Naive thymus-derived CD4-positive, alpha-beta T cell (primary cell): ENCODE results near the gene CAPN5. TPM values are rescaled to one million over a fixed set of nuclear protein-coding genes. Genes with fewer than 3 reads are reported as not detected.

Experiments
- ATAC-seq: fragments of 150-1000 bp; cut with Tn5 transposase; 2 replicates; pipeline ENCODE4 v1.10.0; 2021; ENCODE audit warnings: mild to moderate bottlenecking, moderate library complexity
- CTCF ChIA-PET: fragments of 350-600 bp; sonication (Branson Sonifier 250); formaldehyde crosslinking; loops from one replicate; lab custom pipeline; 2021; ENCODE audit warnings: antibody characterized with exemption; lab: Charles Lee
- POLR2A ChIA-PET: fragments of 350-600 bp; sonication (Branson Sonifier 250); formaldehyde crosslinking; loops from one replicate; lab custom pipeline; 2021; ENCODE audit warnings: antibody characterized with exemption, inconsistent platforms; lab: Charles Lee
- DNase-seq, 9 donors: peaks; one replicate each; pipeline versions ENCODE4 v3.0.0 to v3.0.0-alpha.2; 2020 to 2022; ENCODE audit warnings: mixed read lengths in 1 of 9
- H3K27ac ChIP-seq: one replicate; pipeline ENCODE4 v1.7.0; 2013; ENCODE audit warnings: mild to moderate bottlenecking, low read depth, low read length, moderate library complexity
- H3K27me3 ChIP-seq, 2 donors: one replicate each; pipeline ENCODE4 v1.7.0; 2013; ENCODE audit warnings: low read length in 2 of 2, mild to moderate bottlenecking in 2 of 2, moderate library complexity in 2 of 2; ENCODE audit not compliant: control insufficient read depth in 2 of 2, insufficient read depth in 2 of 2
- H3K36me3 ChIP-seq, 3 experiments: 1 replicate in 2 of 3; 2 replicates in 1 of 3; pipeline ENCODE4 v1.7.0; 2013; ENCODE audit warnings: low read length in 3 of 3, mild to moderate bottlenecking in 3 of 3, moderate library complexity in 1 of 3; ENCODE audit not compliant: insufficient read depth in 3 of 3, control insufficient read depth in 2 of 3
- H3K4me1 ChIP-seq, 2 donors: one replicate each; pipeline ENCODE4 v1.7.0; 2013; ENCODE audit warnings: low read length in 2 of 2, mild to moderate bottlenecking in 2 of 2, moderate library complexity in 1 of 2; ENCODE audit not compliant: control insufficient read depth in 2 of 2, insufficient read depth in 2 of 2
- H3K4me3 ChIP-seq: 2 replicates; pipeline ENCODE4 v1.7.0; 2013; ENCODE audit warnings: mild to moderate bottlenecking, low read length
- H3K9me3 ChIP-seq, 3 experiments: 1 replicate in 2 of 3; 2 replicates in 1 of 3; pipeline ENCODE4 v1.7.0; 2013; ENCODE audit warnings: low read length in 3 of 3; ENCODE audit not compliant: control insufficient read depth in 2 of 3
- H3K27ac Mint-ChIP-seq, 9 donors: one replicate each; pipeline ENCODE4 v1.8.0; 2020 to 2022; ENCODE audit warnings: mixed read lengths in 9 of 9, mild to moderate bottlenecking in 8 of 9, moderate library complexity in 5 of 9, inconsistent platforms in 2 of 9
- H3K27me3 Mint-ChIP-seq, 5 donors: one replicate each; pipeline ENCODE4 v1.8.0; 2021 to 2022; ENCODE audit warnings: mixed read lengths in 5 of 5, mild to moderate bottlenecking in 1 of 5
- H3K36me3 Mint-ChIP-seq, 5 donors: one replicate each; pipeline ENCODE4 v1.8.0; 2020 to 2022; ENCODE audit warnings: mixed read lengths in 5 of 5, mild to moderate bottlenecking in 3 of 5, inconsistent platforms in 1 of 5
- H3K4me1 Mint-ChIP-seq, 7 donors: one replicate each; pipeline ENCODE4 v1.8.0; 2020 to 2022; ENCODE audit warnings: mixed read lengths in 7 of 7, mild to moderate bottlenecking in 3 of 7, inconsistent platforms in 1 of 7
- H3K4me3 Mint-ChIP-seq, 10 donors: one replicate each; pipeline ENCODE4 v1.8.0; 2020 to 2022; ENCODE audit warnings: mild to moderate bottlenecking in 10 of 10, mixed read lengths in 10 of 10, moderate library complexity in 6 of 10, inconsistent platforms in 2 of 10
- H3K9me3 Mint-ChIP-seq, 11 donors: one replicate each; pipeline ENCODE4 v1.8.0; 2020 to 2022; ENCODE audit warnings: mixed read lengths in 11 of 11, mild to moderate bottlenecking in 4 of 11, inconsistent platforms in 1 of 11, moderate library complexity in 1 of 11
- intact Hi-C, 2 donors: fragments of 100-400 bp; cut with micrococcal nuclease; formaldehyde crosslinking; loops; one replicate each; pipeline ENCODE4 v1.15.1; 2023
- polyA plus RNA-seq, 2 donors: library from polyadenylated mRNA; unstranded; fragments of 300-500 nt; fragmentation: Illumina TruSeq; gene quantifications; one replicate each; pipeline ENCODE4 v1.2.3, GENCODE V29; 2021
- total RNA-seq, 6 experiments: library from RNA in 5 of 6; stranded (reverse) in 5 of 6; gene quantifications; 1 replicate in 5 of 6; 2 replicates in 1 of 6; pipeline ENCODE4 v1.2.3 and lab custom pipeline; 2021 to 2026

CAPN5 gene
- total and polyA plus RNA-seq, 7 experiments from 2014 or later, result 0.94 to 5.8 (median 5.6) TPM

DNA sequence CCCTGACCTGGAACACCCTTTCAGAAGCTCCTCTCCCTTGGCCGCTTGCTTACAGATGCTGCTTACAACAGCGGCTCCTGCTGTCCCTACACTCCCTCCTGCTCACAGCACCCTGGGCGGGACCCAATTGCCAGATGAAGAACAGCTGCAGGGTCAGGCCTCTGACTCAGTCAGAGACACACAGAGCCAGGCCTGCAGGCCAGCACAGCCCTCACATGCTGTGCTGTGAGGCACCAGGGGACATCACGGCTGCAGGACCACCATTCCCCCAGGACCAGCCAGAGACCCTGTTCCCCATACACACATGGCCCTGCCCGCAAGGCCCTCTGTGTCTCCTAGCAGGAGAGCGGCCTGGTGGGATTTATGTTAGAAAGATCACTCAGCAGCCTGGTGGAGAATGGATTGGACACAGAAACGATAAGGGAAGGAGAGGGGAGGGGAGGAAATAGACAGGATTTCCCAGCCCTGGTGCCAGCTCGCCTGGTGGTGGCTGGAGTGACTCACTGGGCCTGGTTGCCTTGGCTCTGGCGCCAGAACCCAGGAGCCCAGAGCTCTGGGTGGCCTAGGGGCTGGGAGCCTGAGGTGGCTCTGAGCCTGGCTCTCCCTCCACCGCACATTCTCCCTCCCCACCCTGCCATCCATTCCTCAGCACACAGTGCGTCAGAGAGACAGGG, 6.7 kb downstream of the CAPN5 start:
- Histone ChIP-seq H3K4me1 (peaks cover 0 to 16% of the 10 kb centered on the region in 2 donors), H3K36me3 (no peaks in the 10 kb centered on the region), H3K4me3 (no peak overlapping the region), H3K27me3 (no peaks in the 10 kb centered on the region), H3K9me3 (no peaks in the 10 kb centered on the region), H3K27ac (no peak overlapping the region)
- ChIA-PET CTCF (interaction anchor here (1.1 kb wide), 1 partner anchor 18 kb away, joined by 4 read pairs; no protein-coding TSS in a partner anchor), POLR2A (interaction anchor here (1.2 to 1.3 kb wide), 2 partner anchors 9 kb away, joined by 3 read pairs; no protein-coding TSS in a partner anchor)
- peaks cover 0 to 20% (median 0%) of the 10 kb centered on the region in 5 donors for H3K27me3 Mint-ChIP-seq
- intact Hi-C loops, result no loop called here
- H3K9me3 Mint-ChIP-seq, result peaks cover 0 to 4% (median 0%) of the 10 kb centered on the region in 11 donors
- no peak for DNase-seq
- H3K4me3 Mint-ChIP-seq, result no peak overlapping the region
- peak overlapping the region in 1 of 9 donors; percentile 33 for H3K27ac Mint-ChIP-seq
- H3K4me1 Mint-ChIP-seq, result peaks cover 12 to 36% (median 20%) of the 10 kb centered on the region in 7 donors
- H3K36me3 Mint-ChIP-seq, result peaks cover 0 to 4% (median 0%) of the 10 kb centered on the region in 5 donors
- peak; percentile 39 for ATAC-seq

DNA sequence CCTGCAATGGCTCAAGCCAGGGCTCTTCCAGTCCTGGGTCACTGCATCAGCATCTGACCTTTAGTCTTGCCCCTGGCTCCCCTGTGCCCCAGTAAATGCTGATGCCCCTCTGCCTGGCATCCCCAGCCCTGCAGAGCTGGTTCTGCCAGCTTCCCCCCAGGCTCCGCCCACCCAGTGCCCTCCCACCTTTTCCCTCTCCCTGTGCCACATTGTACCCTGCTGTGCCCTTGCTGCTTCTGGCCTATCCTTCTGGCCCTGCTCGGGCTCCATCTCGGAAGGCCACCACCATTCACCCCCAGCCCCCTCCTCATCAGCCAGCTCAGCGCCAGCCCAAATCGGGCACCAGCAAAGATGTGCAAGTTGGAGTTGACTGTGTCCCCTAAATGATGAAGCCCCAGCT, 7.4 kb downstream of the CAPN5 start:
- Histone ChIP-seq H3K9me3 (no peaks in the 10 kb centered on the region), H3K27ac (no peak overlapping the region), H3K4me3 (no peak overlapping the region), H3K4me1 (peaks cover 0 to 16% of the 10 kb centered on the region in 2 donors), H3K27me3 (no peaks in the 10 kb centered on the region), H3K36me3 (no peaks in the 10 kb centered on the region)
- DNase-seq, result no peak
- Mint-ChIP-seq H3K4me1 (peaks cover 11 to 31% (median 15%) of the 10 kb centered on the region in 7 donors), H3K4me3 (no peak overlapping the region), H3K27ac (no peak overlapping the region), H3K27me3 (peaks cover 0 to 20% (median 0%) of the 10 kb centered on the region in 5 donors), H3K36me3 (peaks cover 0 to 7% (median 0%) of the 10 kb centered on the region in 5 donors), H3K9me3 (peaks cover 0 to 12% (median 1%) of the 10 kb centered on the region in 11 donors)
- CTCF ChIA-PET, result interaction anchor here (1.1 kb wide), 1 partner anchor 17 kb away, joined by 4 read pairs; no protein-coding TSS in a partner anchor
- intact Hi-C loops, result no loop called here
- no peak for ATAC-seq
- POLR2A ChIA-PET, result interaction anchor here (1.2 kb wide), 1 partner anchor 9 kb away, joined by 3 read pairs; no protein-coding TSS in a partner anchor

DNA sequence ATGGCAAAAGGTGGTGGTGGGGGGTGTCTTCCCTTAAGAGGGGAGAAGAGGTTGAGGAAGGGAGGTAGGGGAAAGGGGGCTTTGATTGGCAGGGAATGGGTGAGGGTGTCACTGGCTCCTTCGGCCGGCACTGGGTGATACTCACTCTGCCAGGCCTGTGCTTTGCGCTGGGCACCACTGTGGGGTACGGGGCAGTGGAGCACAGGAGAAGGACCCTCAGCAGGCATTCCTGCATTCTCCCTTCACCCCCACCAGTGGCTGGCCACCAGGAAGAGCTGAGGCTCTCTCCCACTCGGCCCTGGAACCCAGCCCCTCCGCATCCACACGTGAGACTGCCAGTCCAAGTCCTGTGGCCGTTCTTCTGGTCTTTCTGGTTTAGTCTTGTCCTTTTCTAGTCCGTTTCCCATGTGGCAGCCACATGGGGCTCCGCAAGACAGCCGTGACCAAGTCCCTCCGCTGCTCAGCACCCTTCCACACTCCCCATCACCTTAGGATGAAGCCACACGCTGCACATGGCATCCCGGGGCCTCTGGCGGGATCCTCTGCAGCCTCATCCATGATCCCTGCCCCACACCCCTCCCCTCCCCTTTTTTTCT, 8.0 kb downstream of the CAPN5 start:
- CTCF ChIA-PET, result interaction anchor here (1.1 kb wide), 1 partner anchor 16 kb away, joined by 4 read pairs; no protein-coding TSS in a partner anchor
- Mint-ChIP-seq H3K27me3 (peaks cover 0 to 18% (median 0%) of the 10 kb centered on the region in 5 donors), H3K27ac (peak overlapping the region in 1 of 9 donors; percentile 62), H3K4me1 (peaks cover 10 to 34% (median 15%) of the 10 kb centered on the region in 7 donors), H3K9me3 (peaks cover 0 to 13% (median 1%) of the 10 kb centered on the region in 11 donors), H3K36me3 (peaks cover 0 to 9% (median 0%) of the 10 kb centered on the region in 5 donors), H3K4me3 (no peak overlapping the region)
- intact Hi-C loops, result no loop called here
- H3K27me3 ChIP-seq, result no peaks in the 10 kb centered on the region
- DNase-seq, result no peak
- no peak for ATAC-seq
- peaks cover 0 to 16% of the 10 kb centered on the region in 2 donors for H3K4me1 ChIP-seq
- no peaks in the 10 kb centered on the region for H3K36me3 ChIP-seq
- H3K9me3 ChIP-seq, result no peaks in the 10 kb centered on the region
- no peak overlapping the region for H3K4me3 ChIP-seq
- H3K27ac ChIP-seq, result no peak overlapping the region
- POLR2A ChIA-PET, result no interaction called here

DNA sequence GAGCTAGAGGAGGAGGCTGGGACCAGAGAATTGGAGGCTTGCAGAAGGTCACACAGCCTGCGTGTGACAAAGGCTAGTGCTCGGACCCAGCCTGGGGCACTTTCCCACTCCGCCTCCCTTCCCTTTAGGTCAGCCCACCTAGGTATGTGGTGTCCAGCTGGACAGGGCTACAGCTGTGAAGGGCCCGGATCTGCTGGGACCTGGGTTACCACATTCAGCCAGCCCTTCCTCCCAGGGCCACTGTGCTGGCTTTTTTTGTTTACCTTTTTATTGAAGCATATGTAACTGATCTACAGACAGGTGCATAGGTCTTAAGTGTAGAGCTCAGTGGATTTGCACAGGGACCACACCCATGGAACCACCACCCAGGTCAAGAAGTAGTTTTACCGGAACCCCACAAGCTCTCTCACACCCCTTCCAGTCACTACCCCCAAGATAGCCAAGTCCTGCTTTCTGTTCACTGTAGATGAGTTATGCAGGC, 8.7 kb downstream of the CAPN5 start:
- ATAC-seq (no peak), DNase-seq (no peak)
- Mint-ChIP-seq H3K9me3 (peaks cover 0 to 13% (median 1%) of the 10 kb centered on the region in 11 donors), H3K27me3 (peaks cover 0 to 18% (median 0%) of the 10 kb centered on the region in 5 donors), H3K27ac (no peak overlapping the region), H3K4me1 (peaks cover 10 to 40% (median 15%) of the 10 kb centered on the region in 7 donors), H3K4me3 (no peak overlapping the region), H3K36me3 (peaks cover 0 to 9% (median 0%) of the 10 kb centered on the region in 5 donors)
- no peak overlapping the region for H3K27ac ChIP-seq
- intact Hi-C loops, result no loop called here
- H3K4me3 ChIP-seq, result no peak overlapping the region
- no peaks in the 10 kb centered on the region for H3K27me3 ChIP-seq
- H3K36me3 ChIP-seq, result no peaks in the 10 kb centered on the region
- H3K9me3 ChIP-seq, result no peaks in the 10 kb centered on the region
- peaks cover 0 to 16% of the 10 kb centered on the region in 2 donors for H3K4me1 ChIP-seq
- POLR2A ChIA-PET, result no interaction called here
- CTCF ChIA-PET, result no interaction called here

DNA sequence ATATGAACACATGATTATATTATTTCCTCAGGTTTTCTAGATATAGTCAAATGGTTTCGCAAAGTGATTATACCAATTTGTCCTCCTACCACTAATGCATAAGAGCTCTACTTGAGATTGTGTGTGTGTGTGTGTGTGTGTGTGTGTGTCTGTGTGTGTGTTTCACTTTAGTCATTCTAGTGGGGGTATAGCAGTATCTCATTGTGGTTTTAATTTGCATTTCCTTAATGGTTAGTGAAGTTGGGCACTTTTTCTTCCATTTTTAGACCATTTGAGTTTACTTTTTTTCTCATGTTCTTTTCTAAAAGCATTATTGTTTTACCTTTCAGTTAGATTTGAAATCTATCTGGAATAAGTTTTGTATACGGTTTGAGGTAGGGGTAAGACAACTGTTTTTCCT, 12.9 kb downstream of the CAPN5 start:
- no peak for DNase-seq
- H3K27ac ChIP-seq, result no peak overlapping the region
- H3K4me3 ChIP-seq, result no peak overlapping the region
- H3K4me1 Mint-ChIP-seq, result peaks cover 6 to 41% (median 21%) of the 10 kb centered on the region in 7 donors
- no peaks in the 10 kb centered on the region for H3K9me3 ChIP-seq
- H3K36me3 ChIP-seq, result no peaks in the 10 kb centered on the region
- H3K9me3 Mint-ChIP-seq, result peaks cover 0 to 13% (median 1%) of the 10 kb centered on the region in 11 donors
- H3K4me1 ChIP-seq, result peaks cover 7 to 17% of the 10 kb centered on the region in 2 donors
- H3K27me3 ChIP-seq, result no peaks in the 10 kb centered on the region
- ATAC-seq, result no peak
- intact Hi-C loops, result no loop called here
- CTCF ChIA-PET, result interaction anchor here (1.4 to 4.9 kb wide), 2 partner anchors 12 to 48 kb away, joined by 4 to 36 read pairs; partner anchors contain the start of gene MYO7A
- no peak overlapping the region for H3K27ac Mint-ChIP-seq
- POLR2A ChIA-PET, result no interaction called here
- H3K27me3 Mint-ChIP-seq, result peaks cover 0 to 18% (median 0%) of the 10 kb centered on the region in 5 donors
- no peak overlapping the region for H3K4me3 Mint-ChIP-seq
- peaks cover 0 to 9% (median 0%) of the 10 kb centered on the region in 5 donors for H3K36me3 Mint-ChIP-seq

DNA sequence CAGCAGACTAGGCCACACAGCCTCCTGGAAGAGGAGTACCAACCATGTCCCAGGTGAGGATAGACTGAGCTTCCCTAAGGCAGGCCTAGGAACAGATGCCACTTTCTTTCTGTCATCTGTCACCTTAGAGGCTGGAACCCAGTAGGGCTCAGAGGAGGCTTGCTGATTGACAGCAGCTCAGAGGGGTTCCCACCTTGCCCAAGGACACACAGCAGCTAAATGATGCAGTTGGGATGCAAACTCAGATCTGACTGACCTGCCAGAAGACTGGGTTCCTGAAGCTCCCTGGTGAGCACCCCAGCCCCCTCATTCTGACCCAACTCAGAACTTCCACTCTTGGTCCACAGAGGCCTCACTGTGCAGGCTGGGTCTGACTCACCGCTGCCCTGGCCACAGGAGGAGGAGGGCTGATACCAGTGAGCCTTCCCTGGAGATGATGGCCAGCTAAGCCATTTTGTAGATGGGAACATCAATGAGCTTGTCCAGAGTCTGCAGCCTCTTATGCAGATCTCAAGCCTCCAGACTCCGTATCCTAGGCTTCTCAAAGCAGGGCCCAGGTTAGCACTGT, 14.0 kb downstream of the CAPN5 start:
- Histone ChIP-seq H3K4me1 (peaks cover 7 to 17% of the 10 kb centered on the region in 2 donors), H3K36me3 (no peaks in the 10 kb centered on the region), H3K4me3 (no peak overlapping the region), H3K27ac (no peak overlapping the region), H3K27me3 (no peaks in the 10 kb centered on the region), H3K9me3 (no peaks in the 10 kb centered on the region)
- ATAC-seq (no peak), DNase-seq (no peak)
- Mint-ChIP-seq H3K4me1 (peaks cover 6 to 41% (median 21%) of the 10 kb centered on the region in 7 donors), H3K9me3 (peaks cover 0 to 13% (median 1%) of the 10 kb centered on the region in 11 donors), H3K36me3 (peaks cover 0 to 9% (median 0%) of the 10 kb centered on the region in 5 donors), H3K4me3 (no peak overlapping the region), H3K27ac (no peak overlapping the region), H3K27me3 (peaks cover 0 to 17% (median 0%) of the 10 kb centered on the region in 5 donors)
- ChIA-PET CTCF (interaction anchor here (1.4 to 4.9 kb wide), 2 partner anchors 11 to 47 kb away, joined by 4 to 36 read pairs; partner anchors contain the start of gene MYO7A), POLR2A (no interaction called here)
- intact Hi-C loops, result no loop called here
